A549 (cell line): Measurements from ENCODE around the gene MTRR.
"Not testable (repeated sequence)": the region's sequence is repeated elsewhere in the genome, so short reads cannot be mapped to it uniquely, and the experiment has no call there.

ENCODE experiments used
- CHD2 ChIP-seq: fragments of 150-350 bp; IDR thresholded peaks from 2 replicates; pipeline ENCODE4 v1.6.1; 2014; ENCODE audit warnings: low read length; ENCODE audit not compliant: partially characterized antibody
- CTCF ChIP-seq: fragments of >200 bp; sonication (Bioruptor Twin); formaldehyde crosslinking; IDR thresholded peaks from 3 replicates; pipeline ENCODE4 v1.5.1; 2016
- HDAC2 ChIP-seq: fragments of 200-600 bp; sonication (generic); IDR thresholded peaks from 2 replicates; pipeline ENCODE4 v1.6.1; 2016
- KDM1A ChIP-seq: fragments of 200-600 bp; sonication (generic); IDR thresholded peaks from 2 replicates; pipeline ENCODE4 v1.6.1; 2016; ENCODE audit warnings: low read depth, mild to moderate bottlenecking
- POLR2AphosphoS2 ChIP-seq: conservative IDR thresholded peaks from 2 replicates; pipeline ENCODE4 v1.6.1; 2012; ENCODE audit warnings: low read length, improper control_type of control experiment, inconsistent platforms
- RAD21 ChIP-seq, 2 experiments: fragments of >200 bp in 1 of 2; sonication (Bioruptor Twin) in 1 of 2; formaldehyde crosslinking in 1 of 2; IDR thresholded peaks in 1 of 2; conservative IDR thresholded peaks in 1 of 2; 2 replicates in 1 of 2; 3 replicates in 1 of 2; pipeline ENCODE4 v1.6.1; 2012 to 2018; ENCODE audit warnings: inconsistent platforms in 1 of 2

DNA sequence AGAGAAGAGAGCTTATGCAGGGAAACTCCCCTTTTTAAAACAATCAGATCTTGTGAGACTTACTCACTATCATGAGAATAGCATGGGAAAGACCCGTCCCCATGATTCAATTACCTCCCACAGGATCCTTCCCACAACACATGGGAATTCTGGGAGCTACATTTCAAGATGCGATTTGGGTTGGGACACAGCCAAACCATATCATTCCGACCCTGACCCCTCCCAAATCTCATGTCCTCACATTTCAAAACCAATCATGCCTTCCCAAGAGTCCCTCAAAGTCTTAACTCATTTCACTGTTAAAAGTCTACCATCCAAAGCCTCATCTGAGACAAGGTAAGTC, 42.5 kb downstream of the MTRR start:
- TF ChIP-seq CTCF; KDM1A; RAD21 (conservative IDR thresholded peaks at IDR 0.05 in 1 of 2, IDR thresholded peaks at IDR 0.05 in 1 of 2); CHD2; POLR2AphosphoS2; HDAC2: not testable (repeated sequence)
